Neutrophil (primary cell): ENCODE results near the gene COL16A1.
A peak's percentile ranks its signal among the peaks of the same experiment; 100 is the strongest.

ENCODE experiments used
- H3K27ac ChIP-seq: fragments of 200-600 bp; sonication (generic); 2 replicates; pipeline ENCODE4 v1.5.1; 2016; ENCODE audit warnings: mild to moderate bottlenecking, moderate library complexity
- H3K27me3 ChIP-seq: fragments of 200-600 bp; sonication (generic); 2 replicates; pipeline ENCODE4 v1.6.0; 2016; ENCODE audit warnings: mild to moderate bottlenecking
- H3K36me3 ChIP-seq: fragments of 200-600 bp; sonication (generic); 2 replicates; pipeline ENCODE4 v1.5.1; 2017
- H3K4me1 ChIP-seq, 2 experiments: fragments of 200-600 bp in 1 of 2; sonication (generic) in 1 of 2; 1 replicate in 1 of 2; 2 replicates in 1 of 2; pipeline versions ENCODE4 v1.5.1 to v1.6.1; 2013 to 2016; ENCODE audit warnings: low read depth in 1 of 2, low read length in 1 of 2, mild to moderate bottlenecking in 1 of 2, moderate library complexity in 1 of 2; ENCODE audit not compliant: control insufficient read depth in 1 of 2, insufficient read depth in 1 of 2
- H3K4me3 ChIP-seq, 2 experiments: fragments of 200-600 bp in 1 of 2; sonication (generic) in 1 of 2; 1 replicate in 1 of 2; 2 replicates in 1 of 2; pipeline ENCODE4 v1.5.1; 2013 to 2016; ENCODE audit warnings: low read depth in 1 of 2, low read length in 1 of 2, mild to moderate bottlenecking in 1 of 2, moderate library complexity in 1 of 2
- H3K9me3 ChIP-seq: fragments of 200-600 bp; sonication (generic); 2 replicates; pipeline ENCODE4 v1.5.1; 2016
- CTCF ChIP-seq: fragments of 200-600 bp; sonication (generic); IDR thresholded peaks from 2 replicates; pipeline ENCODE4 v1.5.1; 2016; ENCODE audit warnings: antibody characterized with exemption

COL16A1 gene

GRCh38 chr1:31644560-31645273 is 59.1 kb downstream of the COL16A1 start, which contains the start of gene PEF1:
Gene PEF1, minus strand, starts transcription at chr1:31644876. Its CDS starts 12 bp downstream, at chr1:31644864.
- peaks cover 54 to 56% of the 10 kb centered on the region in 2 experiments for H3K4me1 ChIP-seq

DNA sequence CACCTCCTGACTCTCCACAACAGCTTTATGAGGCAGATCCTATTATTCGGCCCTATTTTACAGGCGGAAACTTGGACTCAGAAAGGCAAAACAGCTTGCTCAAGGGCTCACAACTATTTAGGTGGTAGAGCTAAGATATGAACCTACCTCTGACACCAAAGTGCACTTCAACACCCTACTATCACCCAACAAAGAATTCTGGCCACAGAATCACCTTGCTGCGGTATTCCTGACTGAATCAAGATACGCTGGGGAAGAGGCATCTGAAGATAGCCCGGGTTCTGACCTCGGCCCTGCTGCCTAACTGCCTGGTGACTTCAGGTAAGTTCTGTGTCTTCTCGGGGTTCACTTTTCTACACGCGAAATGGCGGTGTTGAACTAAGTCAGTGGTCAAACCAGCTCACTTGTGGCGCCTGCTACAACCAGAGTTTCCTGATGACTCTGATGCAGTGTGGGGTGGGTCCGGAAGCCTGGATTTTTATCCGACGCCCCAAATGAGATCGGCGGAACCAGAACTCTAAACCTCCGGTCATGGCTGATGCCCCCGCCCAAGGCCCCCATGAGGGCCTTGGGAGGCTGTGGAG is 59.7 kb downstream of the COL16A1 start:
- Histone ChIP-seq H3K27ac (peak overlapping the region; percentile 97), H3K4me3 (peak overlapping the region; percentile 90 to 99), H3K9me3 (no peaks in the 10 kb centered on the region), H3K27me3 (no peaks in the 10 kb centered on the region), H3K4me1 (peaks cover 61 to 62% of the 10 kb centered on the region in 2 experiments), H3K36me3 (no peaks in the 10 kb centered on the region)
- TF ChIP-seq CTCF = no peak

More at GRCh38 chr1:31644560-31645273, 59.1 kb downstream of the COL16A1 start, which contains the start of gene PEF1:
- Histone ChIP-seq H3K9me3 (no peaks in the 10 kb centered on the region), H3K4me3 (peak within 1 kb of the TSS; percentile 90 to 99), H3K27ac (peak within 1 kb of the TSS; percentile 97), H3K36me3 (no peaks in the 10 kb centered on the region), H3K27me3 (no peaks in the 10 kb centered on the region)
- no peak for TF ChIP-seq CTCF

- Histone ChIP-seq H3K9me3 (no peaks in the 10 kb centered on the region), H3K36me3 (no peaks in the 10 kb centered on the region), H3K27ac (peak overlapping the region; percentile 97), H3K4me1 (peaks cover 72 to 74% of the 10 kb centered on the region in 2 experiments), H3K27me3 (no peaks in the 10 kb centered on the region), H3K4me3 (no peak overlapping the region)
- TF ChIP-seq CTCF = no peak
These were observed 60.9 kb downstream of the COL16A1 start for GRCh38 chr1:31642897-31643296.

DNA sequence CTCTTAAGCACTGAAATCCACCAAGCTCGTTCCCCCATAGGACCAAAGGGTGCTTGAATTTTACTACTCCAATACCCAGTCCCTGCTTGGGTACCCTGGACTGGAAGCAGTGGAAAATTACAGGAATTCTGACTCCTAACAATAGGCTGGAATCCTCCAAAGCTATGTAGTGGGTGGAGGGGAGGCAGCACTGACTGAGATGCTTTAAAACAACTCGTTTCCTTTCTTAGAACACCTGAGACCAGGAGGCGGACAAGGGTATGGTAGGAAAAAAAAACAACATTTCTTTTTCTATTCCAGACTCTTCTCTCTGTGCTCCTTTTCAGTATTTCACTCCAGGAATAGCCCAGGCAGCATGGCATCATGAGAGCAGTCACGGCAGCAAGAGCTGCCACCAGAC is 61.5 kb downstream of the COL16A1 start:
- H3K27me3 ChIP-seq = no peaks in the 10 kb centered on the region
- no peak overlapping the region for H3K27ac ChIP-seq
- H3K9me3 ChIP-seq = no peaks in the 10 kb centered on the region
- TF ChIP-seq CTCF = no peak
- H3K4me3 ChIP-seq = no peak overlapping the region
- H3K36me3 ChIP-seq = no peaks in the 10 kb centered on the region
- peaks cover 76 to 79% of the 10 kb centered on the region in 2 experiments for H3K4me1 ChIP-seq

DNA sequence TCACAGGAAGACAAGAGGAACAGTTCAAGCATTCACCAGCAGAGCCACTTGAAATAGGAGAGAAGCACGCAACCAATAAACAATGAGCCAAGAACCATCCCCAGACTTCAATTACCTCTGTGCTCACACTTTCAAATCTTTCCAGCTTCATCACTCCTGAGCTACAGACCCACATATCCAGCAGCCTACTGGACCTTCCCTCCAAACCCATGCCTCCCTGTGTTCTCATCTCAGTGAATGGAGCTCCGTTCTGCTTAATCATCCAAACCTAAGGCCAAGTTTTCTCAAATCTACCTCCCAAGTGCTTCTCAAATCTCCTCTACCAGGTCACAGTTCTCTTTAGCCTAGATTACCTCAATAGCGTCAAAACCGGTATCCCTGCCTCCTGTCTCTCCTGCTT is 62.9 kb downstream of the COL16A1 start:
- Histone ChIP-seq H3K27ac (peak overlapping the region; percentile 84), H3K9me3 (no peaks in the 10 kb centered on the region), H3K4me3 (no peak overlapping the region), H3K36me3 (no peaks in the 10 kb centered on the region), H3K4me1 (peaks cover 84 to 86% of the 10 kb centered on the region in 2 experiments), H3K27me3 (no peaks in the 10 kb centered on the region)
- TF ChIP-seq CTCF = no peak
